GM19455 (cell line): ENCODE measurements around the gene CEL.
"Not testable (repeated sequence)": the region's sequence is repeated elsewhere in the genome, so short reads cannot be mapped to it uniquely, and the experiment has no call there.

Experiments used
- ATAC-seq: cut with Tn5 transposase; IDR thresholded peaks from one replicate; pipeline ENCODE4 v1.9.1; 2021; ENCODE audit not compliant: unreplicated experiment

Gene CEL

DNA sequence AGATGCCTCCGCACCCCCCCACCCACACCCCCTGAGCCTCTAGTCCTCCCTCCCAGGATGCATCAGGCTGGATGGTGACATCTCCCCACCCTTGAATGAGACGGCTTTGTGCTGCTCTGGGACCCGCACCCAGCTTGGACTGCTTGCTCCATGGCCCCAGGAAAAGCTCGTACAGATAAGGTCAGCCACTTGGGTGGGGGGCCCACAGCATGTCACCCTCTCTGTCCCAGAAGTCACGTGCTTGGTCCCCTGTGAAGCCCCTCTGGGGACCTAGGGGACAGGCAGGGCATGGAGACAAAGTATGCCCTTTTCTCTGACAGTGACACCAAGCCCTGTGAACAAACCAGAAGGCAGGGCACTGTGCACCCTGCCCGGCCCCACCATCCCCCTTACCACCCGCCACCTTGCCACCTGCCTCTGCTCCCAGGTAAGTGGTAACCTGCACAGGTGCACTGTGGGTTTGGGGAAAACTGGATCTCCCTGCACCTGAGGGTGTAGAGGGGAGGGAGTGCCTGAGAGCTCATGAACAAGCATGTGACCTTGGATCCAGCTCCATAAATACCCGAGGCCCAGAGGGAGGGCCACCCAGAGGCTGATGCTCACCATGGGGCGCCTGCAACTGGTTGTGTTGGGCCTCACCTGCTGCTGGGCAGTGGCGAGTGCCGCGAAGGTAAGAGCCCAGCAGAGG lies 20.3 kb downstream of the CEL start:
- not testable (repeated sequence) for ATAC-seq

DNA sequence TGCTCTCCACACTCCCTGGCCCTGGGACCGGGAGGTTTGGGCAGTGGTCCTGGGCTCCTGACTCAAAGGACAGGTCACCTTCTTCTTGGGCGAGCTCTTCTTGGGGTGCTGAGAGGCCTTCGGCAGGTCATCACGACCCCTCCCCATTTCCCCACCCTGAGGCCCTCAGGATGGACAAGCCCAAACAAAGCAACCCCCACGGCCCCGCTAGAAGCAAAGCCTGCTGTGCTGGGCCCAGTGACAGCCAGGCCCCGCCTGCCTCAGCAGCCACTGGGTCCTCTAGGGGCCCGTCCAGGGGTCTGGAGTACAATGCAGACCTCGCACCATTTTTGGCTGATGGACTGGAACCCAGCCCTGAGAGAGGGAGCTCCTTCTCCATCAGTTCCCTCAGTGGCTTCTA lies 21.9 kb downstream of the CEL start:
- ATAC-seq, result not testable (repeated sequence)

DNA sequence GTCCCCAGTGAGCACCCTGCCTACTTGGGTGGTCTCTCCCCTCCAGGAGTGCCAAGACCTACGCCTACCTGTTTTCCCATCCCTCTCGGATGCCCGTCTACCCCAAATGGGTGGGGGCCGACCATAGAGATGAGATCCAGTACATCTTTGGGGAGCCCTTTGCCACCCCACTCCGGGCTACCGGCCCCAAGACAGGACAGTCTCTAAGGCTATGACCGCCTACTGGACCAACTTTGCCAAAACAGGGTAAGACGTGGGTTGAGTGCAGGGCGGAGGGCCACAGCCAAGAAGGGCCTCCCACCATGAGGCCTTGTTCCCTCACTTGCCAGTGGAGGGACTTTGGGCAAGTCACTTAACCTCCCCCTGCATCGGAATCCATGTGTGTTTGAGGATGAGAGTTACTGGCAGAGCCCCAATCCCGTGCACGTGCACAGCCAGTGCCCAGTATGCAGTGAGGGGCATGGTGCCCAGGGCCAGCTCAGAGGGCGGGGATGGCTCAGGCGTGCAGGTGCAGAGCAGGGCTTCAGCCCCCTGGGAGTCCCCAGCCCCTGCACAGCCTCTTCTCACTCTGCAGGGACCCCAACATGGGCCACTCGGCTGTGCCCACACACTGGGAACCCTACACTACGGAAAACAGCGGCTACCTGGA lies 24.6 kb downstream of the CEL start:
- ATAC-seq, result not testable (repeated sequence)

DNA sequence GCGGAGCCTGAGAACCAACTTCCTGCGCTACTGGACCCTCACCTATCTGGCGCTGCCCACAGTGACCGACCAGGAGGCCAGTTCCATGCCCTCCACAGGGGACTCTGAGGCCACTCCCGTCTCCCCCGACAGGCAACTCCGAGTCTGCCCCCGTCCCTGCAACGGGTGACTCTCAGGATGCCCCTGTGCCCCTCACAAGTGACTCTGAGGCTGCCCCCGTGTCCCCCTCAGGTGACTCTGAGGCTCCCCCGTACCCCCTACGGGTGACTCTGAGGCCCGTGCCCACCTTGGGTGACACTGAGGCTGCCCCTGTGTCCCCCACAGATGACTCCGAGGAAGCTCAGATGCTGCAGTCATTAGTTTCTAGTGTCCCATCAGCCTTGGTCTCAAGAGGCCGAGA lies 25.1 kb downstream of the CEL start:
- no peak for ATAC-seq

DNA sequence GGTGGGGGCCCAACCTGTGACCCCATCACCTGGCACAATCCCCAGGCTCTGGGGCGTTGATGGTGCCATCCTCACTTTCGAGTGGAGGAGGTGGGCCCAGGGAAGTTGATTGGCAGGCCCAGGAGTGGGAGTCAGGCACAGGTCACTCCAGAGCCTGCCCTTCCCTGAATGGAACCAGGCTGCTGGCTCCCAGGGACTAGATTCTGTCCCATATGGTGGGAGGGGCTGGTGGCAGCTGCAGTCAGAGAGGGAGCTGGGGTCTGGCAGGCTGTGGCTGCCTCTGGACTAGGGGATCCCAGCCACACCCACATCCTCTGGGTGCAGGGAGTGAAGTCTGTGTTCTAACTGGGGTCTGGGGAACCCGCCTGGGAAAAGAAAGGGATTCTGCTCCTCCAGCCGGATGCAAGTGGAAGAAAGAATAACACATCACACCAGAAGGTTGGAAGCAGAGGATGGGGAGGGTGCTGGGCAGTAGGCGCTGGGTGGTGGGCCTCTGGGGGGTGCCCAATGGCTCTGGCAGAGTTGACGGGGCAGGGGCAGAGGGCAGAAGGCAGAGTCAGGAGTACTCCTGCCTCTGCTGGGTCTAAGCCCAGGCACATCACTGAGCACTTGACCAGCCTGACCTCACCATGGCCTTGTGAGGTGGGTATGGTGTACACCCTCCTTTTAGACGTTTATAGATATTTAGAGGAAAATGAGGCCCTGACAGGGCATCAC lies 25.8 kb downstream of the CEL start:
- ATAC-seq, result no peak

DNA sequence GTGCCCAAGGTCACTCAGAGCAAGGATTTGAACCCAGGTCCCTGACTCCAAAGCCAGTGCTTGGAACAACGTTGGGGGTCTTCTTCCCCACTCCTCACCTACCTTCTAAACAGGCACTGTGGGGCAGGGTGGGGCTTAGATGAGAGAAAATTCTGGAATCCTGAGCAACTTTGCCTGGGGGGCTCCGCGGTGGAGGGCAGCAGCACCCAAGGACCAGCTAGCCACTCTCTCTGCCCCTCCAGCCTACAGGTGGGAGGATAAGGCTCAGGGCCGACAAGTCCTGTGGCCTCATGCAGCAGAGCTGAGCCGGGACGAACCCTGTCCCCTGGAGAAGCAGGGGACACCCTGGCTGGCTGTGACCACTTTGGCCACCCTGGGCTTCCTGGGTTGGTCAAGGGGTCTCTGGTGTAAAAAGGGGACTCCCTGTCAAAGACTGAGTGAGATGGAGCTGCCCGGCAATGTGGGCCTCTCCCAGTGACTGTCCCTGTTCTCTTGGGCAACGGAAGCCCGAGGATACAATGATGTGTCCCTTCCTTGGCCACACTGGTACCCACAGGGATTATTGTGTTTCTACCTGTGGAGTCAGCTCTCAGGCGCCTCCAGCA lies 26.5 kb downstream of the CEL start:
- no peak for ATAC-seq

DNA sequence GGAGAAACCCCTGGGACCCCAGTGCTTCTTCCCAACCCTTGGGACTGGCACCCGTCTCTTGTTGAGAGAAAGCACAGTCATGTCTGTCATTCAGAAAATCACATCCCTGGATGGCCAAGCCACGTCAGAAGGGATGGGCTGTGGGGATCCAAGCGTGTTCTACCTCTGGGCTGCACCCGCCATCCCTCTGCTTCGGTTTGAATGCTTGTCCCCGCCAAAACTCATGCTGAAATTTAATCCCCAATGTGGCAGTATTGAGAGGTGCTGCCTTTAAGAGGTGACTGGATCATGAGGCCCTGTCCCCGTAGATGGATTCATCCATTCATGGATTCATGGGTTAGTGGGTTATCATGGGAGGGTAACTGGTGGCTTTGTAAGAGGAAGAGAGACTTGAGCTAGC lies 27.0 kb downstream of the CEL start:
- ATAC-seq, result no peak

DNA sequence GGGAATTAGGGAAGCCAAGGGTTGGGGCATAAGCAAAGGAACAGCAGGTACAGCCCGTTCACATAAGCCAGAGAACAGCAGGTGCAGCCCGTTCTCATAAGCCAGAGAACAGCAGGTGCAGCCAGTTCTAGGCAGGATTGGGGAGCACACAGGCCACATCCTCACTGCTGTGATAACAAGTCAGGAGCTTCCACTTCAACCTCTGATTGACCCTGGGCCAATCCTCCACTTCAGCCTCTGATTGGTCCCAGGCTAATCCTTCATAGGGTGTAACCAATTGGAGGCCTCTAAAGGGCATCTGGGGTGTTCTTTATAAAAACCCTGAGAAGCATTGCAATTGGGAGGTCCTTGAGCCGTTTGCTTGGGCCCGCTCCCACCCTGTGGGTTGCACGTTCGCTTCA lies 27.5 kb downstream of the CEL start:
- ATAC-seq, result no peak

DNA sequence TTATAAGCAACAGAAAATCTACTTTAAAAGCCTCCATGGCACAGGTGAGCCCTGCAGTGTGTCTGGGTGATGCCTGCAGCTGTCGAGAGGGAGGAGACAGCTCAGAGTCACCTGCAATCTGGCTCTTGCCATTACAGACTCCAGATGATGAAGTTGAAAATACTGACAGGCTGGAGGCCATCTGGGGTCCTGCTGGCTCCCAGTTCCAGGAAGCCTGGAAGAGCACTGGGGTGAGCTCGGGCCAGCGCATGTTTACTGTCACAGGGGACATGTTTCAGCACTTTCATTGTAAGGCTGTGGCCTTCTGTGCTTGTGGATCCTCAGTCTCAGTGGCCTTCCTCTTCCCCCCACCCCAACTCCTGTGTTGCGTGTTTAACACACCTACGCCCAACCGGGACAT lies 28.4 kb downstream of the CEL start:
- ATAC-seq, result no peak

DNA sequence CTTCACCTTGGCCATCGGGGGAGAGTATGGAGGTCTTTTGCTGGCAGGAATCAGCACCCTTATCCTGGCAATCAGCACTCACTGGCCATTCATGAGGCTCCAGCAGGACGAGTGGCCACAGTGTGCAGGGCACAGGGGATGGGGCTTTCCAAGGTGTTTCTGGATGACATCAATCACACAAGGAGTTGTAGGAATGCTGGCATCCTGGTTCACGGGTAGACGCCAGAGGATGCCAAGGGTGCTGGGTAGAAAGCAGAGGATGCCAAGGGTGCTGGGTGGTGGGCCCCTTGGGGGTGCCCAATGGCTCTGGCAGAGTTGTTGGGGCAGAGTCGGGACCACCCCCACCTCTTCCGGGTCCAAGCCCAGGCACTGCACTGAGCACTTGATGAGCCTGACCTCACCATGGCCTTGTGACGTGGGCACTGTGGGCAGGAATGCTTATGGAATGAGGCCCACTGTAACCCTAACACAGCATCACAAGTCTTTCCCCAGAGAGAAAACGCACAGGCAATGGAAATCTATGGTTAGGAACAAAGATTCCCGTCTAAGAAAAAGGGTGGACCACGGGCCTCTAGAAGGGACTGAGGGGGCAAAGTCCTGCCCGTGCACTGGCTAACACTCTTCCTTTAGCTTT lies 29.1 kb downstream of the CEL start:
- ATAC-seq, result no peak

DNA sequence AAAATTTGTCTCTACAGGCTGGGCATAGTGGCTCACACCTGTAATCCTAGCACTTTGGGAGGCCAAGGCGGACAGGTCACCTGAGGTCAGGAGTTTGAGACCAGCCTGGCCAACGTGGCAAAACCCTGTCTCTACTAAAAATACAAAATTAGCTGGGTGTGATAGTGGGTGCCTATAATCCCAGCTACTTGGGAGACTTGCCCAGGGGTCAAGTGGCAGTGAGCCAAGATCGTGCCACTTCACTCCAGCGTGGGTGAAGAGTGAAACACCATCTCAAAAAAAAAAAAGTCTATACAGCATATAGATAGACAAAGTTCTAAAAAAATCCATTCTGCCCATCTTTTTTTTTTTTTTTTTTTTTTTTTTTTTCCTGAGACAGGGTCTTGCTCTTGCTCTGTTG lies 32.6 kb downstream of the CEL start:
- ATAC-seq, result not testable (repeated sequence)

DNA sequence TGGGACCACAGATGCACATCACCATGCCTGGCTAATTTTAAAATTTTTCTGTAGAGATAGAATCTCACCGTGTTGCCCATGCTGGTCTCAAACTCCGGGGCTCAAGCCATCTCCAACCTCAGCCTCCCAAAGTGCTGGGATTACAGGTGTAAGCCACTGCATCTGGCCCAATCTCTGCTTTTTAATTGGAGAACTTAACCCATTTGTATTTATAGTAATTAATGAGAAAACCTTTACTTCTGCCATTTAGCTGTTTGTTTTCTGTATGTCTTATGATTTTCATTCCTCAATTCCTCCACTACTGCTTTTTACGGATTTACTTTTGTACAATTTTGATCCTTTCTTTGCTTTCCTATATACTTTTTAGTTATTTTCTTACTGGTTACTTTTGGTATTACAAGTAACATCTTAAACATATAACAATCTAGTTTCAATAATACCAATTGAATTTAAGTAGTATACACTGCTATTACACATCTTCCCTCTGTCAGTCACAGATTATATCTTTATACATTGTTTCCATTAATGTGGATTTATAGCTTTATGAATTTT lies 33.1 kb downstream of the CEL start:
- no peak for ATAC-seq

DNA sequence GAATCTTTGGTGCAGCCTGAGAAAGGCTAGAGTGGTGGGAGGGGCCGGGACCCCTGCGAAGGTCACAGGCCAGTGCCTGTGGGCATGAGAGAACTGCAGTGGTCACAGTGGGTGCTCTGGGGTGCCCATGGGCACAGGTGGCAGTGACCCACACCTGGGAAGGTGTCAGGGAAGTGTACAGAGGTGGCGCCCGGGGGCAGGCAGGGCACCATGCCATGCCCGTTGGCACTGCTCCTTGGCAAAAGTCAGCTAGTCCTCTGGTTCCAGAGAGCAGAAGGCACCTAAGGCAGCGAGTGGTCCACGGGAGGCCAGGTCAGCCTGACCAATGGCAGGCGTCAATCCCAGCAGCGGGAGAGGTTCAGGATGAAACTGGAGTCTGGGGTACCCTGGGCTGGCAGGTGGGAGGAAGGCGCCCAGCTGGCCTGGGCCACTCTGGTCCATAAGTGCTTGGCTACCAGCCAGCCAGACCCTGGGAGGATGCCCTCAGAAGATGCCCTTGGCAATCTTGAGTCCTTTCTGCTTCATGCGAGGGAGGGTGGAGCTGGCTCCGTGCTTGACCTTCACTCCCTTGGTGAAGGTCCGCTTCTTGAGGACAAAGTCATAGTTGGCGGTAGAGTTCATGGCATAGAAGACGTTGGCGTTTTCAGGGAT lies 36.4 kb downstream of the CEL start:
- ATAC-seq, result no peak

DNA sequence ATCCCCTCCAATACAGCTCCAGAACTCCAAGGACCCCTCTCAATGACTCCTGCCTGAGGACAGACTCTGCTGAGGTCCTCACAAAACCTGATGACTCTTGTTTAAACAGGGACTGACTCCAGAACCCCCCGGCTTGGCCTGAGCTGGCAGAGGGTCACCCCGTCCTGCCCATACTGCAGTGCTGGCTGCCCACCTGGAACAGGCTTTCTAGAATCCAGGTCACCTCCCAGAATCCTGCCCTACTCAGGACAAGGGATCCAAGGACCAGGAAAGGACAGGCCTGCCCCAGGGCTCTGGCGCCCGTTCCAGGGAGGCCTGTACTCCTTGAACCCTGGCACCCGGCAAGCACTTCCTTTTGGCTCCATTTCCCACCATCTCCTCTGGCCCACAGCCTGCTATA lies 37.1 kb downstream of the CEL start:
- no peak for ATAC-seq

DNA sequence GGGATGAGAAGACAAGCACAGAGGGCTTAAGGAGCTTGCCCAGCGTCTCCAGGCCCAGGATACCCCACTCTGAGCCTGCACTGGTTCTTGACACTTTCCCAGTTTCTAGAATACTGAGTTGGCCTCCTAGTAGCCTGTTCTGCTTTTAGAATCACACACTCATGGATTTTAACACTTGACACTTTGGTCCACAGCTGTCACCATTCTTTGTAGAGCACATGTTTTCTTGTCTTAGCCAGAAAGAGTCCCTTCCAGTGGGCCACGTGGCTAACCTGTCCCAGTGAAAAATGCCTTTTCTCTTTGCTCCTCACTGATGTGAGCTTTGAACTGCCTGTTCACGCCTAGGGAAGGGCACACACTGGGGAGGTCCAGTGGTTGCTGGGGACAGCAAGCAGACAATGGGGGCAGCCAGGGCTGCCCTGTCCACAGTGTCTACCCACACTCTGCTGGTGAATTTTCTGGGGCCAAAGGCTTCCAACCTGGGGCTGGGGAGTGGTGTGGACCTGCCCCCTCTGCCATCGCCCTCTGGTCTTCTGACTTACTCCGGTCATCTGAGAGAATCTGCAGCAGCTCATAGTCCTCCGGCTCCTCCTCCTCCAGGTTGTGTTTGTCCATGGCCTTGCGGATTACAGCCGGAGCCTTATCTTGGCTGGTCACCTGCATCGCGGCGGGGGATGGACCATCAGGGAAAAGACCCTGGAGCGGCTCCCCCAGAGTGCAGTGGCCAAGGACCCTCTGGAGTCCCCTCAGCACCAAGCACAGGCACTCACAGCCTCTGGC lies 38.1 kb downstream of the CEL start:
- ATAC-seq, result no peak

DNA sequence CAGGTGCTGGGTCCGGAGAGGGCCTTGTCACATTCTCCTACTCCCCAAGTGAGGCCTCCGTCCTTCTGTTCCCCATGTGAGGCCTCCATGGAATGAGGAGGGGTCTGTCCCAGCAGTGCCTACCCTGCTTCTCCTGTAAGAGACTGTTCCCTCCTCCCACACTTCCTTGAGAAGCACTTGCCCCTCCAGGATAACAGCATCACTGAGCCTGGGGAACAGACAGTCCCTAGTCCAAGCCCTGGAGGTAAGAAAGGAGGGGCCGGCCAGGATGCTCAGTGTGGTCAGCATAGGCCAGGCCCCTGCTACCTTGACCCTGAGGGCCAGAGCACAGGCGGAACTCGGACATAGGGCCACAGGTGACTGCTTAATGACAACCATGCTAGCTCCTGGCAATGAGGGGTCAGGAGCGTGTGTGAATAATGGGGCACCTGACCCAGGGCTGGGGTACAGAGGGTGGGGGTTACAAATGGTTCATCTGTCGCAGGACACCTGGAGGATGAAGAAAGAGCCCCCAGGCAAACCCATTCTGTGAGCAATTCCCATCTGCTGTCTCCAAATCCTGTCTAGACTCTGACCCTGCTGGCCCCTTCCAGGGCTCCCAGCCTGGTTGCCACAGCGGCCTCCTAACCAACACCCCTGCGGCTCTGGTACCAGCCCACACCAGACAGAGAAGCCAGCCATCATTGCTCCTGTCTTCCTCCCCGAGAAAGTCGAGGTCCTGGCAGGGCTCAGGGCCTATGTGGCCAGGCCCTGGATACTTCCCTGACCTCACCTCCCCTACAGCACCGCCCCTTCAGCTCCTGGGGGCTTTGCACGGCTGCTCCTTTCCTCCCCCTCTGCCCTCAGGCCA lies 39.0 kb downstream of the CEL start:
- ATAC-seq, result no peak

DNA sequence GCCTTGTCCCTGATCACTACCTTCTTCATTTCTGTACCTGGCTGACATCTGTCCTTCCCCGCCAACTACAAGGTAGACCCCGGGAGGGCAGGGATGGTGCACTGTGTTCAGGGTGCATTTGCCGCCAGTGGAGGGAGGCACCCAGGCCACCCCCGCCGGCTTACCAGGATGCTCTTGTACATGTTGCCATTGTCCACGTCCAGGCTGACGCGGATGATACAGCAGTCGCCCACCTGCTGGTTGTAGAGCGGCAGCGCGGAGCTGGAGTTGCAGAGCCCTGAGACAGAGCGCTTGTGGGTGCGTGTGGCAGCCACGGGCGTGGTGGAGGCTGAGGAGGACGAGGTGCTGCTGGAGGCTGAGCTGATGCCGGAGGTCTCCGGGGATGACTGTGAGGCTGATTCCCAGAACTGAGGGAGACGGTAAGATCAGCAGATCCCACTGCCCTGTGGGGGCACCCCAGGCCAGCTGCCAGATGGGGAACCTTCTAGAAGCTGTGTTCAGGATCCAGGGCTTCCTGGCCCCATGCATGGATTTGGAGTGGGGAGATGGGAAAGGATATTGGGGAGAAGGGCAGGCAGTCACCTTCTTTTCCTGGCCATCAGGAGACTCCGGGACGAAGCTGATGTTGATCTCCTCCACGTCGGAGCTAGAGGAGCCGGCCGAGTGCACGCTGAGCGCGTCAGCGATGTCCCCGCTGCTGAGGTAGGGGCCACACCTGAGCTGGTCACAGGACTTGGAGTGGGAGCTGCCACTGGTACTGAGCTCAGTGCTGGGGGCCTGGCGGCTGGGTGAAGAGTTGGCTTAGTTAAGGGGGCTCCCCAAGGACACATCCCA lies 39.8 kb downstream of the CEL start:
- no peak for ATAC-seq
